B cell (primary cell): ENCODE results near the gene DDX28.

Experiments
- EZH2 ChIP-seq: IDR thresholded peaks from 2 replicates; pipeline ENCODE4 v1.6.1; 2012; ENCODE audit warnings: borderline replicate concordance, low read depth, mild to moderate bottlenecking, moderate library complexity, low read length; ENCODE audit not compliant: insufficient read depth, poor library complexity, severe bottlenecking
- TF ChIP-seq, protein P1 (sequence below): fragments of 200-600 bp; IDR thresholded peaks from one replicate; pipeline ENCODE4 v1.8.0; 2022; ENCODE audit warnings: antibody characterized with exemption, mild to moderate bottlenecking

DNA sequence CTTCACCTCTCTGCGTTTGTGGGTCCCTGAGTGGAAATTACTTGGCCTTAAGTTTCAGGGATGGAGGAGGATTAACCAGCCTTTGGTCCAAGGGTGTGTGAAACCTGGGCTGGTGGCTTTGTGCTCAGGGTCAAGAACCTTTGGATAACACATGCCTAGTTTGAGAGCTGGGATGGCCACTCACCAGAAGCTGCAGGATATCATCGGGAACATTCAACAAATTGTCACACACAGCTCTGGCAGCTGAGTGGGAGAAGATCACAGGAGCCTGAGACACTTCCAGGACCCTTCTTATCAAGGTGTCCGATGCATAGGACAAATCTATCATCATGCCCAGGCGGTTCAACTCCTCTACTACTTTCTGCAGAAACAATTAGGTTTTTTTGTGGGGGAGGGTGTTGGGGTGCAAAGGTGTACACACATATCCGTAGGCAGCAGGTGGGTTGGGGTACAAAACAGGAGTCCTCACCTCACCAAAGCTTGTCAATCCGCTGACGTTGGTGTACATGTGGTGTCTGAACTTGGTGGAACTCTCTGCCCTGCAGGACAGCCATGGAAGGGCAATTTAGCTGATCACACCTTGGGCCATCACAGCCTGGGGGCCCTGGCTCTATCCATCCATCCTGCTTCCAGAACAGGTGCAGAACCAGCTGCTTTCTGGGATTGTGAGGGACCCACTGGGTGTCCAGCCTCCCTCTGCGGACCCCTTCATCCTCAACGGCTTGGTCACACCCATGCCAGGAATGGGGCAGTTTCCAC lies 45.4 kb downstream of the DDX28 start:
- TF ChIP-seq, protein P1, sequence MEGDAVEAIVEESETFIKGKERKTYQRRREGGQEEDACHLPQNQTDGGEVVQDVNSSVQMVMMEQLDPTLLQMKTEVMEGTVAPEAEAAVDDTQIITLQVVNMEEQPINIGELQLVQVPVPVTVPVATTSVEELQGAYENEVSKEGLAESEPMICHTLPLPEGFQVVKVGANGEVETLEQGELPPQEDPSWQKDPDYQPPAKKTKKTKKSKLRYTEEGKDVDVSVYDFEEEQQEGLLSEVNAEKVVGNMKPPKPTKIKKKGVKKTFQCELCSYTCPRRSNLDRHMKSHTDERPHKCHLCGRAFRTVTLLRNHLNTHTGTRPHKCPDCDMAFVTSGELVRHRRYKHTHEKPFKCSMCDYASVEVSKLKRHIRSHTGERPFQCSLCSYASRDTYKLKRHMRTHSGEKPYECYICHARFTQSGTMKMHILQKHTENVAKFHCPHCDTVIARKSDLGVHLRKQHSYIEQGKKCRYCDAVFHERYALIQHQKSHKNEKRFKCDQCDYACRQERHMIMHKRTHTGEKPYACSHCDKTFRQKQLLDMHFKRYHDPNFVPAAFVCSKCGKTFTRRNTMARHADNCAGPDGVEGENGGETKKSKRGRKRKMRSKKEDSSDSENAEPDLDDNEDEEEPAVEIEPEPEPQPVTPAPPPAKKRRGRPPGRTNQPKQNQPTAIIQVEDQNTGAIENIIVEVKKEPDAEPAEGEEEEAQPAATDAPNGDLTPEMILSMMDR: no peak
- no peak for TF ChIP-seq EZH2
